Measurements from ENCODE around the gene ZSWIM9. TPM values are rescaled to one million over a fixed set of nuclear protein-coding genes. Genes with fewer than 3 reads are reported as not detected.
"Not testable (repeated sequence)": the region's sequence is repeated elsewhere in the genome, so short reads cannot be mapped to it uniquely, and the experiment has no call there.

ZSWIM9 gene
- total RNA-seq, 1 experiment from 2014 or later = 2.9 TPM

GRCh38 chr19:48213959-48214358, 43.5 kb downstream of the ZSWIM9 start:
- DNase-seq (ENCODE audit: low read depth) = no peak

- DNase-seq (ENCODE audit: low read depth) = no peak
These were observed 46.5 kb downstream of the ZSWIM9 start for GRCh38 chr19:48216933-48217332.

- DNase-seq (ENCODE audit: low read depth) = no peak
These were observed 48.5 kb downstream of the ZSWIM9 start for GRCh38 chr19:48218997-48219396.

GRCh38 chr19:48220784-48221183, 50.3 kb downstream of the ZSWIM9 start:
- not testable (repeated sequence) for DNase-seq (ENCODE audit: low read depth)

GRCh38 chr19:48221628-48222027, 51.1 kb downstream of the ZSWIM9 start:
- no peak for DNase-seq (ENCODE audit: low read depth)

GRCh38 chr19:48230555-48231129, 60.2 kb downstream of the ZSWIM9 start:
- no peak for DNase-seq (ENCODE audit: low read depth)

- no peak for DNase-seq (ENCODE audit: low read depth)
These were observed 66.6 kb downstream of the ZSWIM9 start for GRCh38 chr19:48237057-48237456.

GRCh38 chr19:48239120-48239519, 68.6 kb downstream of the ZSWIM9 start:
- peak; percentile 43 for DNase-seq (ENCODE audit: low read depth)

- DNase-seq (ENCODE audit: low read depth) = peak; percentile 35
These were observed 69.2 kb downstream of the ZSWIM9 start for GRCh38 chr19:48239582-48240141.

GRCh38 chr19:48241771-48242170, 71.3 kb downstream of the ZSWIM9 start:
- DNase-seq (ENCODE audit: low read depth) = not testable (repeated sequence)

- no peak for DNase-seq (ENCODE audit: low read depth)
These were observed 73.8 kb downstream of the ZSWIM9 start for GRCh38 chr19:48244281-48244680.

- no peak for DNase-seq (ENCODE audit: low read depth)
These were observed 75.6 kb downstream of the ZSWIM9 start for GRCh38 chr19:48246101-48246500.

GRCh38 chr19:48247212-48247611, 76.7 kb downstream of the ZSWIM9 start:
- DNase-seq (ENCODE audit: low read depth) = no peak

Other genes starting within 250 kb of the ZSWIM9 start
- not detected in 2 replicates for gene BSPH1, start 178.5 kb upstream of the ZSWIM9 start, total RNA-seq (2014; rRNA removed)
- not detected in 2 replicates for gene ELSPBP1, start 176.0 kb upstream of the ZSWIM9 start, total RNA-seq (2014; rRNA removed)
- gene CABP5, start 126.6 kb upstream of the ZSWIM9 start, total RNA-seq (2014; rRNA removed) = not detected in 2 replicates
- 4.0 and 5.5 TPM in 2 replicates for gene PLA2G4C, start 59.9 kb upstream of the ZSWIM9 start, total RNA-seq (2014; rRNA removed)
- gene LIG1, start 336 bp upstream of the ZSWIM9 start, total RNA-seq (2014; rRNA removed) = 49.8 and 54.9 TPM in 2 replicates
- 12.3 and 26.1 TPM in 2 replicates for gene CARD8, start 85.2 kb downstream of the ZSWIM9 start, total RNA-seq (2014; rRNA removed)
- 0.13 TPM in 1 of 2 replicates, not detected in the other for gene ZNF114, start 99.4 kb downstream of the ZSWIM9 start, total RNA-seq (2014; rRNA removed)
- 184 and 258 TPM in 2 replicates for gene EMP3, start 154.9 kb downstream of the ZSWIM9 start, total RNA-seq (2014; rRNA removed)
- gene TMEM143, start 193.3 kb downstream of the ZSWIM9 start, total RNA-seq (2014; rRNA removed) = 7.3 and 7.6 TPM in 2 replicates
- not detected in 2 replicates for gene SYNGR4, start 193.7 kb downstream of the ZSWIM9 start, total RNA-seq (2014; rRNA removed)
- 115 and 121 TPM in 2 replicates for gene KDELR1, start 220.9 kb downstream of the ZSWIM9 start, total RNA-seq (2014; rRNA removed)
- not detected in 2 replicates for gene GRIN2D, start 223.0 kb downstream of the ZSWIM9 start, total RNA-seq (2014; rRNA removed)